ENCODE measurements around the gene C16orf96.

Gene C16orf96

GRCh38 chr16:4606354-4606753 is 50.2 kb downstream of the C16orf96 start:
- H3K9ac ChIP-seq (ENCODE audit: low read length), result no peak overlapping the region
- H3K9me3 ChIP-seq (ENCODE audit: control insufficient read depth, low read depth, low read length), result no peaks in the 10 kb centered on the region
- no peaks in the 10 kb centered on the region for H3K4me1 ChIP-seq (ENCODE audit: control insufficient read depth, low read depth, low read length)
- H3K27ac ChIP-seq (ENCODE audit: low read length), result no peak overlapping the region
- H3K4me3 ChIP-seq (ENCODE audit: low read length), result no peak overlapping the region
- H3K36me3 ChIP-seq (ENCODE audit: control insufficient read depth, low read depth, low read length), result peaks cover 14% of the 10 kb centered on the region
- no peaks in the 10 kb centered on the region for H3K27me3 ChIP-seq (ENCODE audit: control insufficient read depth, insufficient read depth, low read length)

GRCh38 chr16:4607841-4608703 is 51.9 kb downstream of the C16orf96 start:
- no peaks in the 10 kb centered on the region for H3K9me3 ChIP-seq (ENCODE audit: control insufficient read depth, low read depth, low read length)
- peaks cover 6% of the 10 kb centered on the region for H3K4me1 ChIP-seq (ENCODE audit: control insufficient read depth, low read depth, low read length)
- H3K9ac ChIP-seq (ENCODE audit: low read length), result no peak overlapping the region
- no peak overlapping the region for H3K4me3 ChIP-seq (ENCODE audit: low read length)
- H3K36me3 ChIP-seq (ENCODE audit: control insufficient read depth, low read depth, low read length), result peaks cover 14% of the 10 kb centered on the region
- no peak overlapping the region for H3K27ac ChIP-seq (ENCODE audit: low read length)
- H3K27me3 ChIP-seq (ENCODE audit: control insufficient read depth, insufficient read depth, low read length), result no peaks in the 10 kb centered on the region

- Histone ChIP-seq H3K36me3 (ENCODE audit: control insufficient read depth, low read depth, low read length) (peaks cover 14% of the 10 kb centered on the region), H3K27me3 (ENCODE audit: control insufficient read depth, insufficient read depth, low read length) (no peaks in the 10 kb centered on the region), H3K9ac (ENCODE audit: low read length) (no peak overlapping the region), H3K27ac (ENCODE audit: low read length) (no peak overlapping the region), H3K4me1 (ENCODE audit: control insufficient read depth, low read depth, low read length) (peaks cover 8% of the 10 kb centered on the region), H3K9me3 (ENCODE audit: control insufficient read depth, low read depth, low read length) (no peaks in the 10 kb centered on the region), H3K4me3 (ENCODE audit: low read length) (no peak overlapping the region)
Measured at GRCh38 chr16:4608704-4608980, 52.5 kb downstream of the C16orf96 start.

DNA sequence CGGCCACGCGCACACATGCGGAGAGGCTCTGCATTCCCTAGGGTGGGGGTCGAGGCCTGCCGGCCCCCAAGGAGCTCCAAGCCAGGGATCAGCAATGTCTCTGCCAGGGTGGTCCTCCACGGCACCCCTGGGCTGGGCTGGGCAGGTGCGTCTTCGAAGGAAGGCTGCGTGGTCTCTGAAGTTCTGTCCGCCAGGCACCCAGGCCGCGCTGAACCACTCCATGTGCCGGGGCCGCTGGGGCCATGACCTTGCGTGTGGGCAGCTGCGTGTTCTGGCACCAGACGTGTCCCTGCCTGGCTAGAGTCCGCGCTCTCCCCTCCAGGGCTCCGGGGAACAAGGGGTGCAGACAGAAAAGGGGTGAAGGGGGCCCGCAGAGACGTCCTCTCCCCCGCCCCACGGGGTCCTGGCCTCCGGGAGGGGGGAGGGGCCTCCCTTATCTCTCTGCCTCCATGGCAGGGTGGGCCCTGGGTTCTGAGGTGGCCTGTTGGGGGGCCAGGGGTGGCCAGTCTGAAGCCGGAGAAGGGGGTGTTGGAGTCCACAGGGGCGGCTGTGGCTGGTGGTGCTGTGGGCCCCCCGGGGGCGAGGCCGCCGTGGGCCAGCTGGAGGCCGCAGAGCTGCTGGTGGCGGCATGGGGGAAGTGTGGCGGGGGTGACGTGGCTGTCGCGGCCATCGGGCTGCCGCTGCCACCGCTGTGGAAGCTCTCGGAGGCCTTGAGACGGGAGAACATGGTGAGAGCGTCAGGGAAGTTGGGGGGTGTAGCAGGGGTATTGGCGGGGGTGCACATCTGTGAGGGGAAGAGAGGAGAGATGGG is 53.3 kb downstream of the C16orf96 start:
- Histone ChIP-seq H3K4me1 (ENCODE audit: control insufficient read depth, low read depth, low read length) (peaks cover 8% of the 10 kb centered on the region), H3K27ac (ENCODE audit: low read length) (no peak overlapping the region), H3K9me3 (ENCODE audit: control insufficient read depth, low read depth, low read length) (no peaks in the 10 kb centered on the region), H3K27me3 (ENCODE audit: control insufficient read depth, insufficient read depth, low read length) (no peaks in the 10 kb centered on the region), H3K36me3 (ENCODE audit: control insufficient read depth, low read depth, low read length) (peaks cover 14% of the 10 kb centered on the region), H3K4me3 (ENCODE audit: low read length) (no peak overlapping the region), H3K9ac (ENCODE audit: low read length) (no peak overlapping the region)

DNA sequence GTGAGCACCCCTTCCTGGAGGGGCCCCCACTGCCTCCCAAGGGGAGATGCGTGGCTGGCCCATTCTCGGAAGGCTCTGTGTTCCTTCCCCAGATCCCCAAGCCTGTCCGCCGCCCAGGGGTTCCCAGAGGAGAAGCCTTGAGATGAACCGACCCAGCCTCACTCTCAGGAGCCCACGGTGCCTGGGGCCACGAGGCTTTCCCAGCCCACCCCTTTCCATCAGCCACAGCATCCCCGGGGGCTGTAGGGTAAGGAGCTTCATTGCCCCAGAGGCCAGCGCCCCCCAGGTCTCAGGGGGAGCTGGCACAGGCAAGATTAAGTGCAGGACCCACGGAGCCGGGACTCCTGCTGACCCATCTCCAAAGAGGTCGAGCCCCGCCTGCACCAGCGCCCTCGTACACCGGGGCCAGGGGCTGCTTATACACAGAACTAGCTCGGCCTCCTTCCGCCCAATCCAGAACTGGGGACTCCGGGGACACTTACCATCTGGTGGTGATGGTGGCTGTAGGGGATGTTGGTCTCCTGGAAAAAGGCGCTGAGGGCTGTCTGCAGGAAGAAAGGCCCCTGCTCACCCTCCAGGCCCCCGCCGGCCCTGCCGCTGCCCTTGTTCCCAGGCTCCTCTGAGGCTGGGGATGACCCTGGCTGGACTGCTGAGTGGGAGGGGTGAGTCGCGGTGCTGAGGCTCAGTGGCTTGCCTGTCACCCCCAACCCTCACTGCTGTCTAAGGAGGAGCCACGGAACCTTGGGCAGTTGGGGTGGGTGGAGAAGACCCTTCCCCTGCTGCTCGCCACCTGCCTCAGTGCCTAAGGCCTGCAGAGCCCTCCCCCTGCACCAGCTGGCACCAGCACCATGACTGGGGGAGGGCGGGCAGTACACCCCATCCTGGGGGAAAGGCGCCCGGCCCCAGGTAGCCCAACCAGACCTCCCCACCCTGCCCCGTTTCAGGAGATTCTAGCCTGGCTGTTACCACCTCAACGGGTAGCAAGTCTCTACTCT is 54.2 kb downstream of the C16orf96 start:
- no peak overlapping the region for H3K4me3 ChIP-seq (ENCODE audit: low read length)
- no peak overlapping the region for H3K27ac ChIP-seq (ENCODE audit: low read length)
- peaks cover 14% of the 10 kb centered on the region for H3K36me3 ChIP-seq (ENCODE audit: control insufficient read depth, low read depth, low read length)
- peaks cover 8% of the 10 kb centered on the region for H3K4me1 ChIP-seq (ENCODE audit: control insufficient read depth, low read depth, low read length)
- no peaks in the 10 kb centered on the region for H3K9me3 ChIP-seq (ENCODE audit: control insufficient read depth, low read depth, low read length)
- H3K27me3 ChIP-seq (ENCODE audit: control insufficient read depth, insufficient read depth, low read length), result no peaks in the 10 kb centered on the region
- H3K9ac ChIP-seq (ENCODE audit: low read length), result no peak overlapping the region

DNA sequence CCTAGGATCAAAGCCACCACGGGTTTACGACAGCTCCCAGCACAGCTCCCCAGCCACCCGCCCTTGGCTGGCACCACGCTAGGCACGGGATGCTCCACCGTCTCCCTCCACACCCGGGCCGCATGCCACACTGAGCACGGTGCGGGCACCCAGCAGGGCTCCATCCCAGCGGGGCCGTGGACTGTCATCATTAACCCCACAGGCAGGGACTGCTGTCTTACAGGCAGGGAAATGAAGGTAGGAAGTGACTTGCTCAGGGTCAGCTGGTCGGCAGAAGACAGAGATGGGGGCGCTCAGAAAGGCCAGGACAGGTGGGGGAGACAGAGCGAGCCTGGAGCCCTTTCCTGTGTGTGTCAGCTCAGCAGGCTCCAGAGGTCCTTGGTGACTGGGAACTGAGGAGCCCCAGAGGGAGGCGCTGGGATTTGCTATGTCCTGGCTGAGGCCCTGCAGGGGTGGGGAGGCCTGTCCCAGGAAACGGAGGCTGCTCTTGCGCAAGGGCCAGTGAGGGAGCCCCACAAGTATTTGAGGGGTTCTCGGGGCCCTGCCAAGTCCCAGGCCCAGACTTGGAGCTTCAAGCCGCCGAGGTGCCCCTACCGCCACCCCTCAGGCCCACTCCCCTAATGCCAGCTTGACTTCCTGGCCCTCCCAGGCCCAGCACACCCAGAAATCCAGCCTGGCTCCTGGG is 55.3 kb downstream of the C16orf96 start:
- Histone ChIP-seq H3K27ac (ENCODE audit: low read length) (no peak overlapping the region), H3K4me1 (ENCODE audit: control insufficient read depth, low read depth, low read length) (peaks cover 14% of the 10 kb centered on the region), H3K36me3 (ENCODE audit: control insufficient read depth, low read depth, low read length) (peaks cover 14% of the 10 kb centered on the region), H3K9me3 (ENCODE audit: control insufficient read depth, low read depth, low read length) (no peaks in the 10 kb centered on the region), H3K4me3 (ENCODE audit: low read length) (no peak overlapping the region), H3K9ac (ENCODE audit: low read length) (no peak overlapping the region), H3K27me3 (ENCODE audit: control insufficient read depth, insufficient read depth, low read length) (no peaks in the 10 kb centered on the region)

GRCh38 chr16:4612474-4612931 is 56.4 kb downstream of the C16orf96 start:
- peak overlapping the region; percentile 92 for H3K4me3 ChIP-seq (ENCODE audit: low read length)
- no peaks in the 10 kb centered on the region for H3K27me3 ChIP-seq (ENCODE audit: control insufficient read depth, insufficient read depth, low read length)
- H3K27ac ChIP-seq (ENCODE audit: low read length), result no peak overlapping the region
- H3K36me3 ChIP-seq (ENCODE audit: control insufficient read depth, low read depth, low read length), result peaks cover 12% of the 10 kb centered on the region
- H3K9me3 ChIP-seq (ENCODE audit: control insufficient read depth, low read depth, low read length), result no peaks in the 10 kb centered on the region
- peak overlapping the region; percentile 79 for H3K9ac ChIP-seq (ENCODE audit: low read length)
- H3K4me1 ChIP-seq (ENCODE audit: control insufficient read depth, low read depth, low read length), result peaks cover 14% of the 10 kb centered on the region

GRCh38 chr16:4612977-4613635 is 57.0 kb downstream of the C16orf96 start:
- H3K27ac ChIP-seq (ENCODE audit: low read length), result no peak overlapping the region

GRCh38 chr16:4613636-4614570 is 57.8 kb downstream of the C16orf96 start:
- Histone ChIP-seq H3K27me3 (ENCODE audit: control insufficient read depth, insufficient read depth, low read length) (no peaks in the 10 kb centered on the region), H3K9me3 (ENCODE audit: control insufficient read depth, low read depth, low read length) (no peaks in the 10 kb centered on the region), H3K4me1 (ENCODE audit: control insufficient read depth, low read depth, low read length) (peaks cover 14% of the 10 kb centered on the region), H3K9ac (ENCODE audit: low read length) (peak overlapping the region; percentile 79), H3K36me3 (ENCODE audit: control insufficient read depth, low read depth, low read length) (no peaks in the 10 kb centered on the region), H3K4me3 (ENCODE audit: low read length) (peak overlapping the region; percentile 92), H3K27ac (ENCODE audit: low read length) (no peak overlapping the region)

More at GRCh38 chr16:4612977-4613635, 57.0 kb downstream of the C16orf96 start:
- H3K4me3 ChIP-seq (ENCODE audit: low read length), result peak overlapping the region; percentile 92
- peaks cover 6% of the 10 kb centered on the region for H3K36me3 ChIP-seq (ENCODE audit: control insufficient read depth, low read depth, low read length)
- no peaks in the 10 kb centered on the region for H3K9me3 ChIP-seq (ENCODE audit: control insufficient read depth, low read depth, low read length)
- H3K4me1 ChIP-seq (ENCODE audit: control insufficient read depth, low read depth, low read length), result peaks cover 14% of the 10 kb centered on the region
- no peaks in the 10 kb centered on the region for H3K27me3 ChIP-seq (ENCODE audit: control insufficient read depth, insufficient read depth, low read length)
- peak overlapping the region; percentile 79 for H3K9ac ChIP-seq (ENCODE audit: low read length)
